Neural cell (in vitro differentiated cells): ENCODE results near the gene FYN.
"Not testable (repeated sequence)": the region's sequence is repeated elsewhere in the genome, so short reads cannot be mapped to it uniquely, and the experiment has no call there.

Source experiments
- CTCF ChIP-seq: fragments of 450-650 bp; IDR thresholded peaks from 2 replicates; pipeline ENCODE4 v1.5.1; 2014; ENCODE audit warnings: antibody characterized with exemption, mild to moderate bottlenecking, moderate library complexity; ENCODE audit not compliant: poor library complexity, severe bottlenecking
- EP300 ChIP-seq: fragments of 450-650 bp; conservative IDR thresholded peaks from 2 replicates; pipeline ENCODE4 v1.6.1; 2014; ENCODE audit warnings: antibody characterized with exemption, mild to moderate bottlenecking, moderate library complexity; ENCODE audit not compliant: poor library complexity, severe bottlenecking
- EZH2 ChIP-seq: fragments of 200-600, 300-800 bp; shearing (Covaris generic), sonication (generic); IDR thresholded peaks from 2 replicates; pipeline ENCODE4 v1.6.1; 2014; ENCODE audit warnings: antibody characterized with exemption, low read length, borderline replicate concordance, mild to moderate bottlenecking; ENCODE audit not compliant: insufficient read depth, poor library complexity, severe bottlenecking
- POLR2AphosphoS5 ChIP-seq: IDR thresholded peaks from 2 replicates; pipeline ENCODE4 v1.6.1; 2012
- TAF1 ChIP-seq: IDR thresholded peaks from 2 replicates; pipeline ENCODE4 v1.6.1; 2012; ENCODE audit warnings: low read depth
- TF ChIP-seq, protein P1 (sequence below): IDR thresholded peaks from 2 replicates; pipeline ENCODE4 v1.6.1; 2012; ENCODE audit warnings: borderline replicate concordance

DNA sequence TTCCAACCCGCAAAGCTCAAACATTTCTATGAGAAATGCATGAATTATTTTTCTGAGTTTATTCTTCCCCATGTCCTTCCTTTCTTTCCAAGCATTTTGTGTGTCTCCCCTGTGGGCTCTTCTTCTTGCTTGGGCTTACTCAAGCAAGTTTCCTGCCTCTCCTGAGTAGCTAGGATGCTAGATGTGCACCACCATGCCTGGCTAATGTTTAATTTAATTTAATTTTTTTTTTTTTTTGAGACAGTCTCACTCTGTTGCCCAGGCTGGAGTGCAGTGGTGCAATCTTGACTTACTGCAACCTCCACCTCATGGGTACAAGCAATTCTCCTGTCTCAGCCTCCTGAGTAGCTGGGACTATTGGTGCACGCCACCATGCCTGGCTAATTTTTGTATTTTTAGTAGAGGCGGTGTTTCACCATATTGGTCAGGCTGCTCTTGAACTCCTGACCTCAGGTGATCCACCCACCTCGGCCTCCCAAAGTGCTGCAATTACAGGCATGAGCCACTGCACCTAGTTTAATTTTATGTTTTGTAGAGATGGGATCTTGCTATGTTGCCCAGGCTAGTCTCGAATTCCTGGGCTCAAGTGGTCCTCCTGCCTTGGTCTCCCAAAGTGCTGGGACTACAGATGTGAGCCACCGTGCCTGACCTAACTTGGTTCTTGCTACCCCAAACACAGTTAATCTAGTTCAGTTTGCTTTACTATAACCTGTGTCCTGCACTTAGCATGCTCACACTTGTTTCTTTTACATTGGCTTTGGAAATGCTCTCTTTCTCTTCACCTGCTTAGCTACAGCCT lies 192.2 kb downstream of the FYN start:
- not testable (repeated sequence) for TF ChIP-seq CTCF, EP300, TAF1, POLR2AphosphoS5, EZH2
- TF ChIP-seq, protein P1, sequence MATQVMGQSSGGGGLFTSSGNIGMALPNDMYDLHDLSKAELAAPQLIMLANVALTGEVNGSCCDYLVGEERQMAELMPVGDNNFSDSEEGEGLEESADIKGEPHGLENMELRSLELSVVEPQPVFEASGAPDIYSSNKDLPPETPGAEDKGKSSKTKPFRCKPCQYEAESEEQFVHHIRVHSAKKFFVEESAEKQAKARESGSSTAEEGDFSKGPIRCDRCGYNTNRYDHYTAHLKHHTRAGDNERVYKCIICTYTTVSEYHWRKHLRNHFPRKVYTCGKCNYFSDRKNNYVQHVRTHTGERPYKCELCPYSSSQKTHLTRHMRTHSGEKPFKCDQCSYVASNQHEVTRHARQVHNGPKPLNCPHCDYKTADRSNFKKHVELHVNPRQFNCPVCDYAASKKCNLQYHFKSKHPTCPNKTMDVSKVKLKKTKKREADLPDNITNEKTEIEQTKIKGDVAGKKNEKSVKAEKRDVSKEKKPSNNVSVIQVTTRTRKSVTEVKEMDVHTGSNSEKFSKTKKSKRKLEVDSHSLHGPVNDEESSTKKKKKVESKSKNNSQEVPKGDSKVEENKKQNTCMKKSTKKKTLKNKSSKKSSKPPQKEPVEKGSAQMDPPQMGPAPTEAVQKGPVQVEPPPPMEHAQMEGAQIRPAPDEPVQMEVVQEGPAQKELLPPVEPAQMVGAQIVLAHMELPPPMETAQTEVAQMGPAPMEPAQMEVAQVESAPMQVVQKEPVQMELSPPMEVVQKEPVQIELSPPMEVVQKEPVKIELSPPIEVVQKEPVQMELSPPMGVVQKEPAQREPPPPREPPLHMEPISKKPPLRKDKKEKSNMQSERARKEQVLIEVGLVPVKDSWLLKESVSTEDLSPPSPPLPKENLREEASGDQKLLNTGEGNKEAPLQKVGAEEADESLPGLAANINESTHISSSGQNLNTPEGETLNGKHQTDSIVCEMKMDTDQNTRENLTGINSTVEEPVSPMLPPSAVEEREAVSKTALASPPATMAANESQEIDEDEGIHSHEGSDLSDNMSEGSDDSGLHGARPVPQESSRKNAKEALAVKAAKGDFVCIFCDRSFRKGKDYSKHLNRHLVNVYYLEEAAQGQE, result not testable (repeated sequence)
